ENCODE measurements around the gene GNAO1.
A peak's percentile ranks its signal among the peaks of the same experiment; 100 is the strongest.

Gene GNAO1

GRCh38 chr16:56237451-56237930 lies 46.2 kb downstream of the GNAO1 start:
- no peaks in the 10 kb centered on the region for H3K9me3 ChIP-seq (ENCODE audit: control insufficient read depth, insufficient read depth, low read depth, low read length)
- TF ChIP-seq ZNF280D (tag by site-specific recombination; IDR thresholded peaks at IDR 0.05): no peak
- H3K4me1 ChIP-seq (ENCODE audit: control insufficient read depth, insufficient read depth, low read length): no peaks in the 10 kb centered on the region
- no peak overlapping the region for H3K27ac ChIP-seq (ENCODE audit: extremely low read depth, low read depth, low read length)
- no peaks in the 10 kb centered on the region for H3K36me3 ChIP-seq (ENCODE audit: control insufficient read depth in 2 of 2, insufficient read depth in 1 of 2, low read length in 2 of 2)
- ChIA-PET CTCF (no interaction called here), POLR2A (no interaction called here)
- H3K4me3 ChIP-seq (ENCODE audit: low read depth, low read length): no peak overlapping the region

- ChIA-PET POLR2A (no interaction called here), CTCF (no interaction called here)
- Histone ChIP-seq H3K36me3 (ENCODE audit: control insufficient read depth in 2 of 2, insufficient read depth in 1 of 2, low read length in 2 of 2) (no peaks in the 10 kb centered on the region), H3K4me3 (ENCODE audit: low read depth, low read length) (no peak overlapping the region), H3K9me3 (ENCODE audit: control insufficient read depth, insufficient read depth, low read depth, low read length) (no peaks in the 10 kb centered on the region), H3K4me1 (ENCODE audit: control insufficient read depth, insufficient read depth, low read length) (no peaks in the 10 kb centered on the region), H3K27ac (ENCODE audit: extremely low read depth, low read depth, low read length) (no peak overlapping the region)
- TF ChIP-seq MYNN (tag by site-specific recombination; IDR thresholded peaks at IDR 0.05; ENCODE audit: borderline replicate concordance) (no peak), YY1 (tag by site-specific recombination; IDR thresholded peaks at IDR 0.05) (no peak), IKZF3 (tag by site-specific recombination; IDR thresholded peaks at IDR 0.05) (no peak), ZBTB8A (tag by site-specific recombination; IDR thresholded peaks at IDR 0.05) (no peak), HOXC10 (CRISPR knock-in tag; IDR thresholded peaks at IDR 0.05) (no peak), WT1 (tag by site-specific recombination; IDR thresholded peaks at IDR 0.05) (no peak), ZNF701 (tag by site-specific recombination; IDR thresholded peaks at IDR 0.05) (no peak), REPIN1 (tag by site-specific recombination; IDR thresholded peaks at IDR 0.05; ENCODE audit: low read depth) (no peak), ZNF292 (tag by site-specific recombination; IDR thresholded peaks at IDR 0.05; ENCODE audit: borderline replicate concordance, low read depth) (no peak), ZNF670 (tag by site-specific recombination; IDR thresholded peaks at IDR 0.05; ENCODE audit: low read depth) (no peak), ZNF48 (tag by site-specific recombination; IDR thresholded peaks at IDR 0.05) (no peak), KLF17 (tag by site-specific recombination; IDR thresholded peaks at IDR 0.05) (no peak)
Measured at GRCh38 chr16:56238188-56238587, 46.9 kb downstream of the GNAO1 start.

- POLR2A ChIA-PET: no interaction called here
- Histone ChIP-seq H3K36me3 (ENCODE audit: control insufficient read depth in 2 of 2, insufficient read depth in 1 of 2, low read length in 2 of 2) (no peaks in the 10 kb centered on the region), H3K4me1 (ENCODE audit: control insufficient read depth, insufficient read depth, low read length) (no peaks in the 10 kb centered on the region), H3K9me3 (ENCODE audit: control insufficient read depth, insufficient read depth, low read depth, low read length) (no peaks in the 10 kb centered on the region), H3K4me3 (ENCODE audit: low read depth, low read length) (no peak overlapping the region), H3K27ac (ENCODE audit: extremely low read depth, low read depth, low read length) (no peak overlapping the region)
- TF ChIP-seq ZIC2 (tag by site-specific recombination; IDR thresholded peaks at IDR 0.05): peak; percentile 76
- TF ChIP-seq ZNF184 (tag by site-specific recombination; IDR thresholded peaks at IDR 0.05): no peak
- CTCF ChIA-PET: no interaction called here
Measured at GRCh38 chr16:56241596-56241995, 50.3 kb downstream of the GNAO1 start.

- POLR2A ChIA-PET: no interaction called here
- no peaks in the 10 kb centered on the region for H3K4me1 ChIP-seq (ENCODE audit: control insufficient read depth, insufficient read depth, low read length)
- H3K9me3 ChIP-seq (ENCODE audit: control insufficient read depth, insufficient read depth, low read depth, low read length): no peaks in the 10 kb centered on the region
- H3K36me3 ChIP-seq (ENCODE audit: control insufficient read depth in 2 of 2, insufficient read depth in 1 of 2, low read length in 2 of 2): no peaks in the 10 kb centered on the region
- CTCF ChIA-PET: no interaction called here
- TF ChIP-seq ZBTB48 (tag by site-specific recombination; IDR thresholded peaks at IDR 0.05) (no peak), ZNF37A (tag by site-specific recombination; IDR thresholded peaks at IDR 0.05) (no peak), ZNF610 (tag by site-specific recombination; IDR thresholded peaks at IDR 0.05; ENCODE audit: borderline replicate concordance) (peak; percentile 92), ZNF561 (tag by site-specific recombination; IDR thresholded peaks at IDR 0.05; ENCODE audit: borderline replicate concordance) (no peak), ZFP3 (tag by site-specific recombination; IDR thresholded peaks at IDR 0.05; ENCODE audit: low read depth) (no peak)
- no peak overlapping the region for H3K4me3 ChIP-seq (ENCODE audit: low read depth, low read length)
- H3K27ac ChIP-seq (ENCODE audit: extremely low read depth, low read depth, low read length): no peak overlapping the region
Measured at GRCh38 chr16:56242740-56243139, 51.5 kb downstream of the GNAO1 start.

Measured in HEK293 (cell line).